Measurements from ENCODE around the gene COL28A1.

- TF ChIP-seq CTCF (IDR thresholded peaks at IDR 0.05) (no peak), POLR2A (IDR thresholded peaks at IDR 0.05) (no peak)
These were observed at the start of gene COL28A1 for GRCh38 chr7:7535691-7536090.

Measured in adrenal gland (tissue), 5 donors.